Psoas muscle (tissue), 8 donors: ENCODE results near the gene KCNH6. TPM values are rescaled to one million over a fixed set of nuclear protein-coding genes. Genes with fewer than 3 reads are reported as not detected.

Experiments
- ATAC-seq, 4 donors: fragments of 200-7000 bp; cut with Tn5 transposase; one replicate each; pipeline ENCODE4 v1.9.1; 2020; ENCODE audit warnings: moderate library complexity in 3 of 4, mild to moderate bottlenecking in 2 of 4
- DNase-seq, 2 donors: peaks; one replicate each; pipeline ENCODE4 v3.0.0-alpha.2; 2020
- H3K27ac ChIP-seq: fragments of 200-600 bp; one replicate; pipeline ENCODE4 v1.8.0; 2022
- H3K27me3 ChIP-seq, 3 donors: fragments of 200-600 bp in 1 of 3; one replicate each; pipeline versions ENCODE4 v1.6.1 to v1.8.0; 2013 to 2022; ENCODE audit warnings: low read length in 2 of 3, mild to moderate bottlenecking in 2 of 3, moderate library complexity in 1 of 3; ENCODE audit not compliant: insufficient read depth in 3 of 3
- H3K36me3 ChIP-seq, 2 donors: fragments of 200-600 bp in 1 of 2; one replicate each; pipeline versions ENCODE4 v1.6.1 to v1.8.0; 2013 to 2022; ENCODE audit warnings: low read depth in 1 of 2, mild to moderate bottlenecking in 1 of 2, moderate library complexity in 1 of 2; ENCODE audit not compliant: insufficient read depth in 1 of 2
- H3K4me1 ChIP-seq: fragments of 200-600 bp; one replicate; pipeline ENCODE4 v1.8.0; 2022
- H3K4me3 ChIP-seq: fragments of 200-600 bp; one replicate; pipeline ENCODE4 v1.8.0; 2022; ENCODE audit warnings: mild to moderate bottlenecking
- H3K9me3 ChIP-seq: fragments of 200-600 bp; one replicate; pipeline ENCODE4 v1.8.0; 2022
- CTCF ChIP-seq: fragments of 200-600 bp; IDR thresholded peaks from one replicate; pipeline ENCODE4 v1.8.0; 2022; ENCODE audit warnings: antibody characterized with exemption
- WGBS, 3 donors: extraction: QIAGEN DNeasy Blood & Tissue Kit; methylation state at CpG; one replicate each; pipeline versions ENCODE4 v1.1.6 to v1.1.7; 2013; 5-methylcytosine and 5-hydroxymethylcytosine counted together
- intact Hi-C, 2 donors: fragments of 100-400 bp; cut with DNase I; formaldehyde crosslinking; loops; one replicate each; pipeline versions ENCODE4 v1.11.0 to v1.14.2; 2022
- polyA plus RNA-seq, 3 donors: library from polyadenylated mRNA; stranded (reverse); fragments of 200-250 nt; gene quantifications; one replicate each; pipeline ENCODE4 v1.2.3, GENCODE V29; 2013
- total RNA-seq, 4 donors: library from RNA; stranded (reverse); fragmentation: NEBNext Ultra II Directional in 2 of 4; extraction: Animal tissue kit (Norgen Biotek cat#: 25700) in 2 of 4; gene quantifications; one replicate each; pipeline versions ENCODE4 v1.2.1 to v1.2.4, GENCODE V29; 2021 to 2023
- donor health status: healthy with polysubstance abuse.
- donor health status: DM: no; HTN: no; CAD: no; lungs with moderate emphysema.
- donor health status: Bipolar disorder and iron deficiency.
- donor health status: healthy.
- donor health status: DM: yes; HTN: yes; CAD: no.
- donor health status: DM: no; HTN: no; CAD: no.
- donor health status: DM: no; HTN: no; CAD: no.
- donor health status: DM: yes; HTN: yes; CAD: no.

Gene KCNH6
- total and polyA plus RNA-seq, 7 donors = not detected

GRCh38 chr17:63481488-63481870 is 41.7 kb upstream of the KCNH6 start:
- Histone ChIP-seq H3K4me1 (peaks cover 9% of the 10 kb centered on the region), H3K36me3 (no peaks in the 10 kb centered on the region), H3K4me3 (no peak overlapping the region), H3K9me3 (no peaks in the 10 kb centered on the region), H3K27me3 (peaks cover 0 to 28% (median 14%) of the 10 kb centered on the region in 3 donors), H3K27ac (no peak overlapping the region)
- DNase-seq (no peak), ATAC-seq (no peak)
- no peak for TF ChIP-seq CTCF
- WGBS, 3 donors = 86 to 87% (median 87%) methylated on average over 16 of the region's 16 CpGs
- intact Hi-C loops = no loop called here

- WGBS, 3 donors = 77 to 87% (median 80%) methylated on average over 16 of the region's 16 CpGs
- Histone ChIP-seq H3K36me3 (no peaks in the 10 kb centered on the region), H3K27ac (no peak overlapping the region), H3K9me3 (no peaks in the 10 kb centered on the region), H3K4me1 (peaks cover 6% of the 10 kb centered on the region), H3K4me3 (no peak overlapping the region), H3K27me3 (peaks cover 0 to 18% (median 7%) of the 10 kb centered on the region in 3 donors)
- no peak for TF ChIP-seq CTCF
- intact Hi-C loops = no loop called here
- DNase-seq (no peak), ATAC-seq (no peak)
These were observed 40.6 kb upstream of the KCNH6 start for GRCh38 chr17:63482509-63482908.

GRCh38 chr17:63483038-63483437 is 40.1 kb upstream of the KCNH6 start:
- no peaks in the 10 kb centered on the region for H3K36me3 ChIP-seq
- no peak overlapping the region for H3K27ac ChIP-seq
- TF ChIP-seq CTCF = no peak
- H3K4me3 ChIP-seq = no peak overlapping the region
- peaks cover under 1% of the 10 kb centered on the region for H3K4me1 ChIP-seq
- no peaks in the 10 kb centered on the region for H3K9me3 ChIP-seq
- WGBS, 3 donors = 78 to 79% (median 79%) methylated on average over 10 of the region's 10 CpGs
- DNase-seq (no peak), ATAC-seq (no peak)
- intact Hi-C loops = no loop called here
- H3K27me3 ChIP-seq = peaks cover 0 to 12% (median 2%) of the 10 kb centered on the region in 3 donors

GRCh38 chr17:63483655-63484575 is 39.2 kb upstream of the KCNH6 start:
- Histone ChIP-seq H3K27ac (no peak overlapping the region), H3K36me3 (no peaks in the 10 kb centered on the region), H3K4me3 (no peak overlapping the region), H3K4me1 (no peaks in the 10 kb centered on the region), H3K9me3 (no peaks in the 10 kb centered on the region), H3K27me3 (peaks cover 0 to 5% (median 2%) of the 10 kb centered on the region in 3 donors)
- 89 to 93% (median 91%) methylated on average over 15 to 16 of the region's 16 CpGs for WGBS, 3 donors
- DNase-seq (no peak), ATAC-seq (no peak)
- no peak for TF ChIP-seq CTCF
- intact Hi-C loops = no loop called here
